Fibroblast of skin of back (primary cell): Measurements from ENCODE around the gene SRC.

Source experiments
- DNase-seq: peaks from one replicate; pipeline ENCODE4 v3.0.0-alpha.2; 2013

SRC gene

GRCh38 chr20:37385176-37385575, 39.2 kb downstream of the SRC start:
- DNase-seq: no peak

GRCh38 chr20:37385659-37386504, 39.9 kb downstream of the SRC start:
- DNase-seq: no peak

DNA sequence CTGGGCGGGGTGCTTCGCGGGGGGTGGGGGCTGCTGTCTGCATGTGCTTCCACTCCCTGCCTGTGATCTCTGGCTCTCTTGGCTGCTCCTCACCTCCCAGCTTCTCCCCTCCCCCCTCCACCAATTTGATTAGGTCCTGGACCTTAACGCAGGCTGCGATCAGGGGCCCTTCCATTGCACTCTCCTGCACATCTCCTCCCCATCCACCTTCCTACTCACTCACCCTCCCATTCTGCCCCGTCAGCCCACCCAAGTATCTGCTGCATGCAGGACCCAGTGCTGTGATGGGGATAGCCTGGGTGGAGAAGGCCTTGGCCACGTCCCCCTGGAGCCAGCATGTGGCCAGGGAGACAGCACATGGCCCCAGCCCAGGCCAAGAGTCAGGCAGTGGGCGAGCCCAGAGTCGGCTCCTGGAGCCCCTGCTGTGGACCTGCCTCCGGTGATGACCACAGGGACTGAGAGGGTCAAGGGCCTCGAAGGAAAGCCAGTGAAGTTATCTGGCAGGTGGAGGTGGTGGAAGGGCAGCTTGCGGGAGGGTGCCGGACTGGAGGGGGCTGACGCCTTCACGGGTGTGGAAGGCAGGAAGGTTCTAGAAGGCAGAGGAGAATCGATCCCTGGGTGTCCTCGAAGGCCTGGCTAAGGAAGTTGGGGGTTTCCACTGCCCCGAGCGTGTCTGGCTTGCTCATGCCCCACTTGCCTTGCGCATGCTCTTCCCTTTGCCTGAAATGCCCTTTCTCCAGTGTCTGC, 40.7 kb downstream of the SRC start:
- no peak for DNase-seq

DNA sequence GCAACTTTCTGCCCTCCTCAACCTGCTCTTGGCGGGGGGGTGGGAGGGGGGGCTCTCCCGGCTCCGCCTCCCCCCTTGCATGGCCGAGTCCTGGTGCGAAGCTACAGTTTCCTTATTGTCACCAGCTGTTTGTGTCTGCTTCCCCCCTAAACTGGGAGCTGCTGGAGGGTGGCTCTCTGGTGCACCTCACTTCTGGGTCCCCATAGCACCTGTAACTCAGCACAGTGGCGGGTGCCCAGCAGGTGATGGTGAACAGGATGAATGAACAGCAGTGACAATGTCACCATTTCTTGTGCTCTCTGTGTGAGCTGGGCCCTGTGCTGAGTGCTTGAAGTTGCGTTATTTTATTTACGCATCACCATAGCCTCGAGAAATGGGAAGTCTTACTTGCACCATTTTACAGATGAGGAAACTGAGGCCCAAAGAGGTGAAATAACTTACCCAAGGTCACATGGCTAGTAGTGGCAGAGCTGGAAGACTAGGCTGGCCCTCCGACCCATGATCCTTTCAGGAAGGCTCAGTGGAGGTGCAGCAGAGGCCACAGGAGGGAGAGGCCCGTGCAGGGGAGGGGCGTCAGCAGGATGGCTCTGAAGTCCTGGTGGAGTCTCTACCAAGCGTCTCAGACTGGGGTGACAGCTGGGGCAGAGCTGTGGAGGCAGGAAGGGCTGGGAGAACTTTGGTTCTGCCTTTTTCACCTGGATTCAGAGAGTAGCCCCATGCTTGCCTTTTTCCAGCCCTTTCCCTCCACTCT, 41.8 kb downstream of the SRC start:
- DNase-seq: no peak

DNA sequence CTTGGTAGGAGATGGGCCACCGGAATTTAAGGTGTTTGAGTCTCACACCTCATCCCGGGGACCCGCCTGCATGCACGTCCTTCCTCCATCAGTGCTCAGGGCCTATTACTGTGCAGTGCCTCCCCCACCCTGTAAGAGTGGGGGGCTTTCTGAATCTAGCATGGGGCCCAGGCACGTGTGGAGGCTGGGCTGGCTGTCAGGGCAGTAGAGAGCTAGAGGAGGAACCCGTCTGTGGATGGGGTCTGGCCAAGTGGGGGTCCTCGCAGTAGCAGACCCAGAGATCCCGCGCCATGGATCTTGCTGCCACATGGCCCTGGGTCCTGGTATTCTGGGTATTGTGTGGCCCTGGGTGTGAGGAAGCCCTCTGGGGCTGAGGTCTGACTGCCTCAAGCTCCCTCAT, 42.9 kb downstream of the SRC start:
- DNase-seq: no peak

- no peak for DNase-seq
Measured at GRCh38 chr20:37389241-37389747, 43.4 kb downstream of the SRC start.

DNA sequence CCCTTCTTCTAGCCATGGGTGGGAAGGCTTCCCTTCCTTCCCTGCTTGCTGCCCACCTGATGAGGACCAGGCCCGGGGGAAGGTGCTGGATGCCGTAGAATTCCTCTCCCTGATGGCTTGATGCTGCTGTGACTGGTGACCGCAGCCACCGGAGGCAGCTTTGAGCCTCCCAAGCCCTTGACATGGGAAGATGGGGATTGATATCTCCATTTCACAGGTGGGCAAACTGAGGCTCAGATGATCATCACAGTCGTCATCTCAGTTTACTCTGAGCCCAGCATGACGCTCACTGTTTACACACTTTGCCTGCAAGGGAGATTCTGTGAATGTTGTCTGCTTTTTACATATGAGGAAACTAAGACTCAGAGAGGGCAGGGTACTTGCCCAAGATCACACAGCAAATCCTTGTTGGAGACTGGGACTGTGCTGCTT, 43.9 kb downstream of the SRC start:
- no peak for DNase-seq

DNA sequence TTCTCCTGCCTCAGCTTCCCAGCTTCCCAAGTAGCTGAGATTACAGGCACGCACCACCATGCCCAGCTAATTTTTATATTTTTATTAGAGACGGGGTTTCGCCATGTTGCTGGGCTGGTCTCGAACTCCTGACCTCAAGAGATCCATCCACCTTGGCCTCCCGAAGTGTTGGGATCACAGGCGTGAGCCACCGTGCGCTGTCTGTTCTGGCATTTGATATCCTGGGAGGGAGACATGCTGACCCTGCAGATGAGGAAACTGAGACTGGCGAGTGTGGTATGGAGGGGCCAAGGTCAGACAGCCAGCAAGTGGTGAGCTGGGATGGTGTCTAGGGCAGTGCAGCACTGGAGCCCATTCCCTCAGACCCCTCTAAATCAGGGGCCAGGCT, 44.6 kb downstream of the SRC start:
- DNase-seq: no peak

DNA sequence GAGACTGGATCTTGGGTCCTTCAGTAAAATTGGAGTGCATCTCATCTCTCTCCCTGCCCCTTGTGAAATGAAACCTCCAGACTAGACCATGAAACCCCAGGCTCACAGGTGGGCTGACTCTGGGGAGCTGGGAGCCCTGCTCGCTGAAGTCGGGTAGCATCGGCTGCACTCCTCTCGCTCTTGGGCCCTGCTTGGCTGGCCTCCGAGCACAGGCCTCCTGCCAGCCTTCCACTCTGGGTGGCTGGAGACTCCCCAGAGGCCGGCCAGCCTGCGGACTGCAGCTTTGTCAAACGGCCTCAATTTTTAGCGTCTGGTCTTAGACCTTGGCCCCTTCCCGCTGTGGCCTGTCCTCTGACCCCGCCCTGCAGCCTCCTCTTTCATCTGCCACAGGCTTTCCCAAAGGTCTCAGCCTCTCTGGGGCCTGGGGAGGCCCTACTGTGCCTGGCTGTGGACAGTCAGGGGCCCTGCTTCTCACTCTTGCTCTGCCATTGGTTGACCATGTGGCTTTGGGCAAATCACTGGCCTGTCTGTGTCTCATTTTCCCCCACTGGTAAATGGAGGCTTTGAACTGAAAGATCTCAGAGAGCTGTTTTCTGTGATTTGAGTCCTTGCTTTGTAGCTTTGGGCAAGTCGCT, 45.1 kb downstream of the SRC start:
- no peak for DNase-seq

GRCh38 chr20:37392441-37393195, 46.7 kb downstream of the SRC start:
- DNase-seq: no peak

- no peak for DNase-seq
Measured at GRCh38 chr20:37393196-37393862, 47.4 kb downstream of the SRC start.

DNA sequence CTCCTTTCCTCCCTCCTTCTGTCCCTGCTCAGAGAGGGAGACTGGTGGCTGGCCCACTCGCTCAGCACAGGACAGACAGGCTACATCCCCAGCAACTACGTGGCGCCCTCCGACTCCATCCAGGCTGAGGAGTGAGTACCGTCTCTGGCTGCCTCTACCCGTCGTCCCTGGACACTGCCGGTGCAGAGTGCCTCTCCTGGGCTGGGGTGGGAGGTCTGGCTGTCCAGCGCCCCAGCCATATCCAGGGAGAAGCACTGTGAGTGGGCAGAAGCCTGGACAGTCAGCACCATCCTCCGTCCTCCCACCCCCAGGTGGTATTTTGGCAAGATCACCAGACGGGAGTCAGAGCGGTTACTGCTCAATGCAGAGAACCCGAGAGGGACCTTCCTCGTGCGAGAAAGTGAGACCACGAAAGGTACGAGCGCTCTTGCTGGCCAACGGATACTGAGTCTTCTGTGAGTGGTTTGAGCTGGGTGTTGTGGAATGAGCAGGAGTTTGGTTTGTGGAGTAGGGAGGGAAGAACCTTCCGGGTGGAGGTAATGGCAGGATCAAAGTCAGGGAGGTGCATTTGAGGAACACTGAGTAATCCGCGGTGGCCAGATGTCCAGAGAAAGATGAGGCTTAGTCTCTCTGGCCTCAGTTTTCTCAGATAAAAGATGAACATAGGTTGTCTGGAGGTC, 48.1 kb downstream of the SRC start:
- DNase-seq: no peak

GRCh38 chr20:37394543-37395409, 48.8 kb downstream of the SRC start:
- no peak for DNase-seq

GRCh38 chr20:37395410-37395797, 49.5 kb downstream of the SRC start:
- no peak for DNase-seq

DNA sequence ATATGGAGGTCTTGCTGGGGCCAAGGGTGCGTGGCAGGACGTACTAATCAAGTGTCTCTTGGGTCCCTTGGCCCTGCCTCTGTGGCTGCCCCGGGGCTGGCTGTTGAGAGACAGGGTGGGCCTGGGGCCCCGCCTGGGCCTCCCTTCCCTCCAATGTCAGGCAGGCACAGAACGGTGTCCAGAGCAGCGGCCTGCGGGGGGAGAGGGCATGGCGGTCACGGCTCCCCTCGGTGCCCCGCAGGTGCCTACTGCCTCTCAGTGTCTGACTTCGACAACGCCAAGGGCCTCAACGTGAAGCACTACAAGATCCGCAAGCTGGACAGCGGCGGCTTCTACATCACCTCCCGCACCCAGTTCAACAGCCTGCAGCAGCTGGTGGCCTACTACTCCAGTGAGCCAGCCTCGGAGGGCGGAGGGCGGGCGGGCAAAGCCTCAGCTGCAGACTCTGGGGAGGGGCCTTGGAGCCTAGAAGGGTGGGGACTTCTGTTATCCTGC, 50.0 kb downstream of the SRC start:
- DNase-seq: no peak

GRCh38 chr20:37396416-37397075, 50.6 kb downstream of the SRC start:
- DNase-seq: no peak

GRCh38 chr20:37397076-37397953, 51.4 kb downstream of the SRC start:
- DNase-seq: no peak
